NB4 (cell line): ENCODE measurements around the gene RNF166.

Experiments used
- MYC ChIP-seq: IDR thresholded peaks from 2 replicates; pipeline ENCODE4 v1.6.1; 2011; ENCODE audit warnings: low read depth, low read length
- POLR2A ChIP-seq: IDR thresholded peaks from 2 replicates; pipeline ENCODE4 v1.6.1; 2011; ENCODE audit warnings: mild to moderate bottlenecking; ENCODE audit not compliant: insufficient read length; ENCODE audit errors: extremely low read depth
- TF ChIP-seq, protein P1 (sequence below): IDR thresholded peaks from one replicate; pipeline ENCODE4 v1.5.1; 2012; ENCODE audit warnings: low read depth, low read length
- TF ChIP-seq, protein P2 (sequence below): IDR thresholded peaks from 2 replicates; pipeline ENCODE4 v1.6.1; 2011; ENCODE audit warnings: low read depth, low read length

DNA sequence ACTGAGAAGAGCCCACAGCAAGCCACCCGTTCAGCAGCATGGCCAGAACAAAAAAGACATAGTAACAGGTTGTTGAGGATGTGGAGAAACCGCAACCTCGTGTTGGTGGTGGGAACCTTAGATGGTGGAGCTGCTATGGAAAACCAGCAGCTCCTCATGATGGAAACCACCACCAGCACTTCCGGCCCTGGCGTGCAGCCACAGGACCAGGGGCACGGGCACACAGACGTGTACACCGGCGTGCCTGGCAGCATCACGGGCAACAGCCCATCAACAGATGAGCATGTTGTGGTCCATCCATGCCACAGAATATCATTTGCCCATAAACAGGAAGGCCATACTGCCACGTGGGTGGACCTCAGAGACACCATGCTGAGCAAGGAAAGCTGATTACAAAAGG is 12.0 kb upstream of the RNF166 start:
- TF ChIP-seq, protein P1, sequence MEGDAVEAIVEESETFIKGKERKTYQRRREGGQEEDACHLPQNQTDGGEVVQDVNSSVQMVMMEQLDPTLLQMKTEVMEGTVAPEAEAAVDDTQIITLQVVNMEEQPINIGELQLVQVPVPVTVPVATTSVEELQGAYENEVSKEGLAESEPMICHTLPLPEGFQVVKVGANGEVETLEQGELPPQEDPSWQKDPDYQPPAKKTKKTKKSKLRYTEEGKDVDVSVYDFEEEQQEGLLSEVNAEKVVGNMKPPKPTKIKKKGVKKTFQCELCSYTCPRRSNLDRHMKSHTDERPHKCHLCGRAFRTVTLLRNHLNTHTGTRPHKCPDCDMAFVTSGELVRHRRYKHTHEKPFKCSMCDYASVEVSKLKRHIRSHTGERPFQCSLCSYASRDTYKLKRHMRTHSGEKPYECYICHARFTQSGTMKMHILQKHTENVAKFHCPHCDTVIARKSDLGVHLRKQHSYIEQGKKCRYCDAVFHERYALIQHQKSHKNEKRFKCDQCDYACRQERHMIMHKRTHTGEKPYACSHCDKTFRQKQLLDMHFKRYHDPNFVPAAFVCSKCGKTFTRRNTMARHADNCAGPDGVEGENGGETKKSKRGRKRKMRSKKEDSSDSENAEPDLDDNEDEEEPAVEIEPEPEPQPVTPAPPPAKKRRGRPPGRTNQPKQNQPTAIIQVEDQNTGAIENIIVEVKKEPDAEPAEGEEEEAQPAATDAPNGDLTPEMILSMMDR: no peak
- TF ChIP-seq POLR2A (no peak), MYC (no peak)
- TF ChIP-seq, protein P2, sequence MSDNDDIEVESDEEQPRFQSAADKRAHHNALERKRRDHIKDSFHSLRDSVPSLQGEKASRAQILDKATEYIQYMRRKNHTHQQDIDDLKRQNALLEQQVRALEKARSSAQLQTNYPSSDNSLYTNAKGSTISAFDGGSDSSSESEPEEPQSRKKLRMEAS: no peak
